ENCODE measurements around the gene MMS19.

Gene MMS19

GRCh38 chr10:97459933-97460332 lies 38.3 kb downstream of the MMS19 start:
- no peak for DNase-seq

GRCh38 chr10:97459111-97459510 lies 39.1 kb downstream of the MMS19 start:
- no peak for DNase-seq

DNA sequence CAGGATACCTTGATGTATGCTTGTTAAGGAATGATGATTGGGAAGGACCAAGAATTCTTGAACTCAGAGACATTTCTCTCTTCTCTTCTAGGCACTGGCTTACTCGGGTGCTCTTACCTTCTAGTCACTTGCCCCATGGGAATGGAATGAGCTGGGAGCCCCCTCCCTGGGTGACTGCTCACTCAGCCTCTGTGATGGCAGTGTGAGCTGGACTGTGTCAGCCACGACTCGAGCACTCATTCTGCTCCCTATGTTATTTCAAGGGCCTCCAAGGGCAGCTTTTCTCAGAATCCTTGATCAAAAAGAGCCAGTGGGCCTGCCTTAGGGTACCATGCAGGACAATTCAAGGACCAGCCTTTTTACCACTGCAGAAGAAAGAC lies 41.5 kb downstream of the MMS19 start:
- DNase-seq: no peak

- DNase-seq: no peak
Measured at GRCh38 chr10:97456034-97456685, 42.1 kb downstream of the MMS19 start.

DNA sequence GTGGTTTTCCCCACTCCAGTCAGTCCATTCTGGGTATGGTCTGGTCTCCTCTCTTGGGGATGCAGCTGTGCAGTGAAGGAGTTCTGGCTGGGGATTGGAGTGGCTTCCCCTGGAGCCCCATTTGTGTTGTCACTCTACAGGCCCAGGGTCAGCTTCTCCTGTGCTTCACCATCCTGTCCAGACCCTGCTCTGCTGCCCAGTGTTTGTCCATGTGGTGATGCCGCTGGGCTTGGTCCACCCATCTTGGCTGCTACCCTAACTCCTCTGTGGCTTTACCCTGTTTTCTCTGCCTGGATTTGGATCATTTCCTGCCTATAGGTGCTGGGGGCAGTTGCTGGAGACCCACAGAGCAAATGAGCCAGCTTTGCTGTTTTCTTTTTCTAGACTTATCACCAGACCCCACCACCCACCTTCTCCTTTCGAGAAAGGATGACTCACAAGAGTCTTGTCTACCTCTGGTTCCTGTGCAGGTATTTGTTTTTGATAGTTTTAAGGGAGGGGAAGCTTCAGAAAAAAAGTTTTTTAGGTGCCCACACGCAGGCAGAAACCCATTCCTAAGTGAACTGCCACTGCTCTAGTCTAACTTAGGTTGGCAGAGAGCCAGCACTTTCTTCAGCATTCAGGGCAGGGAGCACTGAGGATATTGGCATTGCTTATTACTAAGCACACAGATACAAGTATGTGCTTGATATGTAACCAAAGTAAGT lies 43.7 kb downstream of the MMS19 start:
- no peak for DNase-seq

- DNase-seq: no peak
Measured at GRCh38 chr10:97452352-97452751, 45.9 kb downstream of the MMS19 start.

- DNase-seq: no peak
Measured at GRCh38 chr10:97451605-97452004, 46.6 kb downstream of the MMS19 start.

- DNase-seq: no peak
Measured at GRCh38 chr10:97450828-97451227, 47.4 kb downstream of the MMS19 start.

DNA sequence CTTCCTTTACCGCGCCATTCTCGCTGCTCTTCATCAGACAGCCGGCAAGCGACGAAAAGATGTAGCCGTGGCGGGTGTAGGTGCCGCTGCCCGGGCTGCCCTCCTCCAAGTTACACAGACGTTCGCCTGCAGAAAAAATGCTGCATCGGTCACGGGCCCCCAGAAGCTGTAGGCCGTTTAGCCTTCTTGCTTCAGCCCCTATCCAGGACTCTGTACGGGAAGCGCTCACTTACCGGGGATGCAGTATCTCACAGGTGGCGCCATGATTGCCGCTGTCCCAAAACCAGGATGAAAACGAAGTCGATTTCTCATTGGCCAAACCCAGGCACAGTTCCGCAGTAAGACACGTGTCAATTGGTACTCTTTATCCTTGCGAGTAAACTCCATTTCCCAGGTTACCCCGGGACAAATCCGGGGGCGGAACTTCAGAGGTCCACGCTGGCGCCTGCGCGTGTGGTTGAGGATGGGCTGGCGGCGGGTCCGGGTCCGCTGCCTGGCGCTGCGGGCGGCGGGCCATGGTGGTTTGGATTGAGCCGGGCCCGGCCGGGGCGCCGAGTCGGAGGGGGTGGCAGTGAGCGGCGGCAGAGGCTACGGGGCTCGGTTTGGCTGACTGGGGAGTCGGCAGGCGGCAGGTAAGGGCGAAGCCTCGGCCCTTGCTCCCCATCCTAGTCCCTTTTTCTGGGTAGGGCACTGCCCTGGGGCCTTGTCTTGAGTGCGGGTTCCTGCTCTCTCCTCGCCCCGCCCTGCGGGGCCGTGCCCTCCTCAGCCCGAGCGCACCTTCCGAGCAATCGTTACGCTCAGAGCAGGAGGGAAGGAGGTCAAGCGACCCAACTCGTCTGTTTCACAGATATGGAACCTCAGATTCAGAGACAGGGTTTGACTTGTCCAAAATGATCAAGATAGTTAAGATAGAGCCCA lies 52.2 kb downstream of the MMS19 start, which contains the start of the genes EXOSC1 and ZDHHC16:
TSS of gene EXOSC1 (minus strand) at position 285 of the 918 bp plus-strand sequence. CDS start at position 264, 21 bp downstream.
TSS of gene ZDHHC16 (plus strand) at position 454 of the 918 bp plus-strand sequence. CDS start 5,501 bp downstream, outside the sequence.
- peak; percentile 95 to 97 (median 97) for DNase-seq

GRCh38 chr10:97445357-97445721 lies 52.9 kb downstream of the MMS19 start:
- DNase-seq: no peak

DNA sequence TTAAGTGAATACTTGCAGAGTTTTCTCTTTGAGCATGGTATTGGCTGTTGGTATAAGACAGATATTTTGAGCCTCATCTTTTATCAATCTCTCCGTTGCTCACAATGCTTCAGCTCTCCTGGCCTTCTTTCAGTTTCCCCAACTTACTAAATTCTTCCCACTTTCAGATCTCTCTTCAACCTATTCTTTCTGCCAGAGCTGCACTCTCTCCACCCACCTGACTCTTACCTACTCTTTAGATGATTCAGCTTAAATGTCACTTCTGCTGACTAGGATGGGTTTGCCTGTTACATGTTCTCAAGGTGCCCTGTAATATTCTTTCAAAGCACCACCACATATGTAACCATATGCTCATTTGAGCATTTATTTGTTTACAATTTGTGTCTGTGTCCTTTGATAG lies 54.0 kb downstream of the MMS19 start:
- DNase-seq: no peak

DNA sequence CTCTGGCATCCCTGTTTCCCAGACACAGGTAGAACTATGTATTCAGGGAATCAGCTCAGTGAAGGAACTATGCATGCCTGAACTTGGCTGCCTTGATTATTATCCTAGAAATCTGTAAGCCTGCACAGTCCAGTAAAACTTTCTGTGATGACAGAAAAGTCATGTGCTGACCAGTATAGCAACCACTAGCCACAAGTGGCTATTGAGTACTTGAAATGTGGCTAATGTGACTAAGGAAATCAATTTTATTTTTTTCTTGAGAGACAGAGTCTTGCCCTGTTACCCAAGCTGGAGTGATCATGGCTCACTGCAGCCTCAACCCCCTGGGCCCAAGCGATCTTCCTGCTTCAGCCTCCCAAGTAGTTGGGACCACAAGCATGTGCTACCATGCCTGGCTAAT lies 55.9 kb downstream of the MMS19 start:
- DNase-seq: no peak

- no peak for DNase-seq
Measured at GRCh38 chr10:97435211-97435610, 63.0 kb downstream of the MMS19 start.

DNA sequence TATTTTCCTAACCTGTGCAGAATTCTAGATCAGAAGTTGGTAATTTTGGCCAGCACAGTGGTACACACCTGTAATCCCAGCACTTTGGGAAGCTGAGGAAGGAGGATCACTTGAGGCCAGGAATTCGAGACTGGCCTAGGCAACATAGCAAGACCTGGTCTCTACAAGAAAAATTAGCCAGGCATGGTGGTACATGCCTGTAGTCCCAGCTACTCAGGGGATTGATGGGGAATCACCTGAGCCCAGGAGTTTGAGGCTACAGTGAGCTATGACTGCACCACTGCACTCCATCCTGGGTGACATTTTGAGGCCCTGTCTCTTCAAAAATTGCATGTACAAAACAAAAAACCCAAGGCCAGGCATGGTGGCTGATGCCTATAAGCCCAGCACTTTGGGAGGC lies 63.7 kb downstream of the MMS19 start:
- DNase-seq: no peak

DNA sequence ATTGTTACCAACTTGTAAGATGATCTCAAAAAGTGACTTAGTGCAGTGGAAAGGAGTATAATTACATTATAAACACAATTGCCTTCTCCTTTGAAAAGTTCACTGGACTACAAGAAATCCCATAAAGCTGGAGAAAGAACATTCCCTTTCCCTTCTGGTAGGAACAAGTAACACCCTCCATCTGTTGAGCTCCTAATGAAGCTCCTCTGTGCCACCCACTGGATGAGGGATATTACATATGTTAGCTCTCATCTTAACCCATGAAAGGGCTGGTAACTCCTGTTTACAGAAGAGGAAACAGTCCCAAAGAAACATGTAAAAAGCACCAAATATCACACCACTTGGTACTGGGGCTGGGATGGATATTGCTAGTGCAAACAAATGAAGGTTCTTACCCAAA lies 64.2 kb downstream of the MMS19 start:
- DNase-seq: no peak

GRCh38 chr10:97428572-97428981 lies 69.6 kb downstream of the MMS19 start:
- DNase-seq: peak; percentile 43 to 71 (median 57)

- DNase-seq: peak; percentile 71 to 86 (median 80)
Measured at GRCh38 chr10:97427571-97428179, 70.5 kb downstream of the MMS19 start.

GRCh38 chr10:97426776-97427570 lies 71.2 kb downstream of the MMS19 start:
- DNase-seq: no peak

DNA sequence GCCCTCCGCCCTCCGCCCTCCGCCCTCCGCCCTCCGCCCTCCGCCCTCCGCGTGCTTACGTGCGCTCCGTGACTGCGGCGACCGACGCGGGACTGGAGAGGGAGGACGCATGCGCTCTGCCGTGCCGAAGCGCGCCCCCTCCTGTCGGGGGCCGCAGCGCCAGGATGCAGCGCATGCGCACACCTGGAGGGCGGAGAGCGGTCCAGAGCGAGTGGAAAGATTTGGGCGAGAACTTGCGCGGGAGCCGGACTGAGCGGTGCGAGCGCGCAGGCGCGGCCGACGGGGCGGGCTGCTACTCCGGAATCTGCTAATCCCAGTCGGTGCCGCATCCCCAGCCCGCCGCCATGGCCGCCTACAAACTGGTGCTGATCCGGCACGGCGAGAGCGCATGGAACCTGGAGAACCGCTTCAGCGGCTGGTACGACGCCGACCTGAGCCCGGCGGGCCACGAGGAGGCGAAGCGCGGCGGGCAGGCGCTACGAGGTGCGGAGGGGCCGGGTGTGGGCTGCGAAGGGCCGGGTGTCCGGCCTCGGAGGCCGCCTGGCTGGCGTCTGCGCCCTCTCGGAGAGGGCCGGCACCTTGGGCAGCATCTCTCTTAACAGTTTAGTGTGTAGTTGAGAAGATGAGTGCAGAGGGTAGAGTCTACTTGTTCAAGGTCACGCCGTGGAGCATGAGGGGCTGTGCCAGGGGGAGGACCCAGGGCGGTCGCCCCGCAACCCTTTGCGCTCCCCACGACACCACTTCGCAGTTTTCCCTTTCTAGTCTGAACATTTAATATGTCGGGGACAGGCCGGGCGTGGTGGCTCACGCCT lies 72.1 kb downstream of the MMS19 start, which contains the start of gene PGAM1:
TSS of gene PGAM1 (plus strand) at position 228 of the 812 bp plus-strand sequence. CDS start at position 345, 117 bp downstream.
- DNase-seq: peak; percentile 97 to 98 (median 98)

DNA sequence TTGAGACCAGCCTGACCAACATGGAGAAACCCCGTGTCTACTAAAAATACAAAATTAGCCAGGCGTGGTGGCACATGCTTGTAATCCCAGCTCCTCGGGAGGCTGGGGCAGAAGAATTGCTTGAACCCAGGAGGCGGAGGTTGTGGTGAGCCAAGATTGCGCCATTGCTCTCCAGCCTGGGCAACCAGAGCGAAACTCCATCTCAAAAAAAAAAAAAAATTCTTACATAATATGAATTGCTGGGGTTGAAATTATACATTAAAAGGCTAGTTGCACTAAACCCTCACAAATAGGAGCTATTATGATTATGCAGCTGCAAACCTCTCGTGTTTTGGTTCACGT lies 74.5 kb downstream of the MMS19 start:
- peak in 2 of 3 donors; percentile 38 to 46 for DNase-seq

GRCh38 chr10:97416565-97416964 lies 81.7 kb downstream of the MMS19 start:
- no peak for DNase-seq

Measured in suppressor macrophage treated with lipopolysaccharide for 1 hour (primary cell).